HepG2 (cell line): Measurements from ENCODE around the gene GJA8. TPM values are rescaled to one million over a fixed set of nuclear protein-coding genes. Genes with fewer than 3 reads are reported as not detected.

ENCODE experiments used
- ATAC-seq: fragments of 200-7000 bp; cut with Tn5 transposase; 3 replicates; pipeline ENCODE4 v1.9.1; 2020; ENCODE audit warnings: mild to moderate bottlenecking, moderate library complexity
- BruUV-seq: library from RNA; stranded (reverse); fragments of 400-500 nt; replicated peaks from 2 replicates; lab custom pipeline; 2021; lab: Mats Ljungman, UMichigan
- CTCF ChIA-PET: fragments of 300-600 bp; formaldehyde crosslinking; extraction: SDS; loops from one replicate; lab custom pipeline; 2021; ENCODE audit warnings: low total read pairs, inconsistent platforms, low intra/inter-chr PET ratio; lab: Yijun Ruan, JAX
- POLR2A ChIA-PET: fragments of 350-600 bp; sonication (Branson Sonifier 250); formaldehyde crosslinking; loops from one replicate; lab custom pipeline; 2020; ENCODE audit warnings: antibody characterized with exemption, inconsistent platforms; lab: Yijun Ruan, JAX
- DNase-seq: peaks from one replicate; pipeline ENCODE4 v3.0.0-alpha.2; 2015; ENCODE audit warnings: low spot score
- FAIRE-seq: peaks from 3 replicates; lab custom pipeline; 2011; peaks lifted over from hg19 to GRCh38; lab: Jason Lieb, UNC
- H2AFZ ChIP-seq: one replicate; pipeline ENCODE4 v1.6.1; 2011; ENCODE audit warnings: low read length, inconsistent platforms
- H3K27ac ChIP-seq: fragments of 300-600 bp; 3 replicates; pipeline ENCODE4 v1.8.0; 2011; ENCODE audit warnings: mixed run types, mild to moderate bottlenecking, mixed read lengths, low read length, inconsistent platforms; ENCODE audit not compliant: insufficient read depth; ENCODE audit errors: extremely low read length
- H3K27me3 ChIP-seq, 2 experiments: fragments of 200-600 bp in 1 of 2; 2 replicates in 1 of 2; 3 replicates in 1 of 2; pipeline versions ENCODE4 v1.6.0 to v1.8.0; 2011; ENCODE audit warnings: low read length in 2 of 2, mild to moderate bottlenecking in 2 of 2, moderate library complexity in 2 of 2, inconsistent platforms in 1 of 2; ENCODE audit not compliant: insufficient read depth in 2 of 2, control insufficient read depth in 1 of 2
- H3K36me3 ChIP-seq, 2 experiments: fragments of 200-600 bp in 1 of 2; replicated peaks in 1 of 2; 2 replicates in 1 of 2; 3 replicates in 1 of 2; pipeline versions ENCODE4 v1.5.1 to v1.8.0; 2011; ENCODE audit warnings: low read length in 2 of 2, inconsistent platforms in 1 of 2; ENCODE audit not compliant: insufficient read depth in 2 of 2, control insufficient read depth in 1 of 2
- H3K4me1 ChIP-seq: 2 replicates; pipeline ENCODE4 v1.5.1; 2012; ENCODE audit warnings: low read length, inconsistent platforms; ENCODE audit not compliant: insufficient read depth
- H3K4me2 ChIP-seq: 2 replicates; pipeline ENCODE4 v1.6.0; 2011; ENCODE audit warnings: low read depth, low read length, inconsistent platforms
- H3K4me3 ChIP-seq, 3 experiments: fragments of 200-600 bp in 1 of 3; sonication (generic), shearing (Covaris generic) in 1 of 3; replicated peaks in 1 of 3; 2 replicates each; pipeline ENCODE4 v1.5.1; 2011 to 2016; ENCODE audit warnings: low read length in 3 of 3, inconsistent platforms in 2 of 3, low read depth in 2 of 3, mild to moderate bottlenecking in 2 of 3, control low read depth in 1 of 3, mixed read lengths in 1 of 3; ENCODE audit not compliant: insufficient read depth in 1 of 3
- H3K79me2 ChIP-seq: one replicate; pipeline ENCODE4 v1.6.1; 2011; ENCODE audit warnings: low read length, inconsistent platforms; ENCODE audit not compliant: insufficient read depth
- H3K9ac ChIP-seq: 2 replicates; pipeline ENCODE4 v1.6.0; 2011; ENCODE audit warnings: mild to moderate bottlenecking, low read depth, low read length, inconsistent platforms; ENCODE audit not compliant: insufficient read depth
- H3K9me3 ChIP-seq: 2 replicates; pipeline ENCODE4 v1.5.1; 2012; ENCODE audit warnings: mild to moderate bottlenecking, low read length
- H4K20me1 ChIP-seq: 2 replicates; pipeline ENCODE4 v1.6.0; 2011; ENCODE audit warnings: inconsistent platforms, mild to moderate bottlenecking, low read length, moderate library complexity; ENCODE audit not compliant: insufficient read depth
- ATF5 ChIP-seq: sonication (generic); formaldehyde crosslinking; IDR thresholded peaks from 2 replicates; pipeline ENCODE4 v1.4.0; 2020; ENCODE audit warnings: mild to moderate bottlenecking, low read depth, missing genetic modification reagents
- CREBL2 ChIP-seq: sonication (generic); formaldehyde crosslinking; IDR thresholded peaks from 2 replicates; pipeline ENCODE4 v1.8.1; 2023; ENCODE audit warnings: missing genetic modification reagents, mild to moderate bottlenecking, borderline replicate concordance
- MLX ChIP-seq: IDR thresholded peaks from 2 replicates; pipeline ENCODE4 v1.6.1; 2016
- NFAT5 ChIP-seq: sonication (generic); formaldehyde crosslinking; IDR thresholded peaks from 2 replicates; pipeline ENCODE4 v1.4.0; 2020; ENCODE audit warnings: missing genetic modification reagents
- NFYC ChIP-seq: IDR thresholded peaks from 2 replicates; pipeline ENCODE4 v1.6.1; 2016; ENCODE audit warnings: missing genetic modification reagents, missing compliant biosample characterization
- NR2F2 ChIP-seq: IDR thresholded peaks from 2 replicates; pipeline ENCODE4 v1.6.1; 2012; ENCODE audit warnings: low read depth, inconsistent platforms, borderline replicate concordance
- RNF2 ChIP-seq: fragments of 450-650 bp; conservative IDR thresholded peaks from 2 replicates; pipeline ENCODE4 v1.6.1; 2016; ENCODE audit warnings: low read depth
- SCMH1 ChIP-seq: sonication (generic); formaldehyde crosslinking; IDR thresholded peaks from 2 replicates; pipeline ENCODE4 v1.9.0; 2021; ENCODE audit warnings: missing genetic modification reagents, mild to moderate bottlenecking, borderline replicate concordance
- ZBTB33 ChIP-seq: sonication (generic); formaldehyde crosslinking; IDR thresholded peaks from 2 replicates; pipeline ENCODE4 v1.4.0; 2020; ENCODE audit warnings: missing genetic modification reagents
- ZBTB46 ChIP-seq: sonication (generic); formaldehyde crosslinking; IDR thresholded peaks from 2 replicates; pipeline ENCODE4 v1.4.0; 2020; ENCODE audit warnings: mild to moderate bottlenecking, missing genetic modification reagents, borderline replicate concordance
- ZFX ChIP-seq: sonication (generic); formaldehyde crosslinking; IDR thresholded peaks from 2 replicates; pipeline ENCODE4 v1.4.0; 2020; ENCODE audit warnings: mild to moderate bottlenecking, low read depth, missing genetic modification reagents, moderate library complexity
- ZFY ChIP-seq: sonication (generic); formaldehyde crosslinking; IDR thresholded peaks from 2 replicates; pipeline ENCODE4 v1.4.0; 2020; ENCODE audit warnings: missing genetic modification reagents
- ZNF264 ChIP-seq: sonication (generic); formaldehyde crosslinking; IDR thresholded peaks from 2 replicates; pipeline ENCODE4 v1.4.0; 2020; ENCODE audit warnings: missing genetic modification reagents
- ZNF3 ChIP-seq: IDR thresholded peaks from 2 replicates; pipeline ENCODE4 v1.7.0; 2017; ENCODE audit warnings: inconsistent platforms
- WGBS: methylation state at CpG from one replicate; pipeline ENCODE4 v1.1.6; 2017; ENCODE audit warnings: low lambda C conversion rate; 5-methylcytosine and 5-hydroxymethylcytosine counted together
- in situ Hi-C: cut with HindIII; loops from 2 replicates; pipeline ENCODE4 v1.10.0; 2017; ENCODE audit warnings: low pct_unique_long_range_greater_than_20kb; ENCODE audit not compliant: extremely low pct_ligation_motif_present
- intact Hi-C: fragments of 100-400 bp; cut with micrococcal nuclease; formaldehyde crosslinking; loops from one replicate; pipeline ENCODE4 v1.10.0; 2022; ENCODE audit not compliant: unreplicated experiment
- polyA plus RNA-seq, 8 experiments: library from polyadenylated mRNA; depleted of rRNA in 3 of 8; stranded (reverse) in 7 of 8; unstranded in 1 of 8; fragments of >200 nt; fragmentation: Illumina TruSeq in 4 of 8; extraction: Trizol in 4 of 8; gene quantifications; 2 replicates each; pipeline versions ENCODE4 v1.2.1 to v1.2.3, GENCODE V29; 2011 to 2016; ENCODE audit warnings: low read depth in 4 of 8, missing spikeins in 1 of 8, mixed read lengths in 1 of 8; ENCODE audit not compliant: insufficient read depth in 1 of 8
- total RNA-seq, 5 experiments: library from RNA; depleted of rRNA; stranded (reverse); fragments of >200 nt; fragmentation: Illumina TruSeq; extraction: Trizol; gene quantifications; 2 replicates each; pipeline ENCODE4 v1.2.3, GENCODE V29; 2016; ENCODE audit warnings: low read depth in 1 of 5

Gene GJA8
- total and polyA plus RNA-seq, 2 of the 13 experiments (the other 11 are each of a cell fraction or from before 2014, with no cell fraction given) = not detected

- no peak overlapping the region for H3K4me3 ChIP-seq
- no peaks in the 10 kb centered on the region for H3K4me1 ChIP-seq
- no peak overlapping the region for H3K4me2 ChIP-seq
- WGBS = 4% methylated on average over 2 of the region's 2 CpGs
- in situ Hi-C loops = no loop called here
- no peak overlapping the region for H3K9ac ChIP-seq
- TF ChIP-seq ZFX (CRISPR knock-in tag) = no peak
- no peak for TF ChIP-seq NR2F2
- TF ChIP-seq RNF2 = no peak
- no peak for TF ChIP-seq ZNF264 (CRISPR knock-in tag)
- no peak for TF ChIP-seq MLX (CRISPR knock-in tag)
- TF ChIP-seq SCMH1 (CRISPR knock-in tag) = no peak
- TF ChIP-seq ATF5 (CRISPR knock-in tag) = no peak
- TF ChIP-seq ZNF3 (CRISPR knock-in tag) = no peak
- no peak for TF ChIP-seq ZBTB46
- no peak for TF ChIP-seq ZFY (CRISPR knock-in tag)
- no peak for TF ChIP-seq NFAT5 (CRISPR knock-in tag)
- TF ChIP-seq CREBL2 (CRISPR knock-in tag) = no peak
- no peak for TF ChIP-seq ZBTB33
- TF ChIP-seq NFYC (CRISPR knock-in tag) = no peak
- H3K27me3 ChIP-seq = no peaks in the 10 kb centered on the region
- ChIA-PET POLR2A (no interaction called here), CTCF (no interaction called here)
- H3K27ac ChIP-seq = no peak overlapping the region
- no peak overlapping the region for H2AFZ ChIP-seq
- H3K79me2 ChIP-seq = no peaks in the 10 kb centered on the region
- FAIRE-seq = no peak
- no peaks in the 10 kb centered on the region for H3K36me3 ChIP-seq
- intact Hi-C loops = no loop called here
- BruUV-seq = no TSS peak
- no peak for ATAC-seq
- H3K9me3 ChIP-seq = no peaks in the 10 kb centered on the region
- H4K20me1 ChIP-seq = no peaks in the 10 kb centered on the region
- DNase-seq = no peak
Measured at GRCh38 chr1:147882535-147882934, 20.1 kb upstream of the GJA8 start.
